LoVo (cell line): ENCODE results near the gene RNGTT.
"Not testable (repeated sequence)": the region's sequence is repeated elsewhere in the genome, so short reads cannot be mapped to it uniquely, and the experiment has no call there.

ENCODE experiments used
- DNase-seq: peaks from one replicate; pipeline ENCODE4 v3.0.0-alpha.2; 2016; ENCODE audit warnings: low spot score

Gene RNGTT

DNA sequence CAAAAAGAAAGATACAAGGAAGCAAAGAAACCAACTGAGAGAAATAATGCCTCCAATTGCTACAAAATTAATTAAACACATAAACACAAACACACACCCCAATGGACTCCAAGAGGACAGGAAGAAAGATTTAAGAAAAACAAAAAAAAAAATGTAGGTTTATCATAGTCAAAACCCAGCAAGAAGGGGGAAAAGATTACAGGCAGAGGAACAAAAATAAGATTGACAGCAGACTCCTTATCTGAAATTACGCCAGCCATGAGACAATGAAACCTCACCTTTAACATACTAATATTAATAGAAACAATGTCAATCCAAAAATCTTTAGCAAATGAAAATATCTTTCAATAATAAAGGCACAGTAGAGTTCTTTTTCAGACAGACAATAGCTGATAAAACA lies 155.8 kb downstream of the RNGTT start:
- no peak for DNase-seq

DNA sequence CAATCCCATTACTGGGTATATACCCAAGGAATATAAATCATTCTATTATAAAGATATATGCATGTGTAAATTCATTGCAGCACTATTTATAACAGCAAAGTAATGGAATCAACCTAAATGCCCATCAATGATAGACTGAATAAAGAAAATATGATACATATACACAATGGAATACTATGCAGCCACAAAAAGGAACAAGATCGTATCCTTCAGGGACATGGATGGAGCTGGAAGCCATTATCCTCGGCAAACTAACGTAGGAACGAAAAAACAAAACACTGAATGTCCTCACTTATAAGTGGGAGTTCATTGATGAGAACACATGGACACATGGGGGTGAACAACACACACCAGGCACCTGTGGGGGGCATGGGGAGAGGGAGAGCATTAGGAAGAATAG lies 156.7 kb downstream of the RNGTT start:
- no peak for DNase-seq

DNA sequence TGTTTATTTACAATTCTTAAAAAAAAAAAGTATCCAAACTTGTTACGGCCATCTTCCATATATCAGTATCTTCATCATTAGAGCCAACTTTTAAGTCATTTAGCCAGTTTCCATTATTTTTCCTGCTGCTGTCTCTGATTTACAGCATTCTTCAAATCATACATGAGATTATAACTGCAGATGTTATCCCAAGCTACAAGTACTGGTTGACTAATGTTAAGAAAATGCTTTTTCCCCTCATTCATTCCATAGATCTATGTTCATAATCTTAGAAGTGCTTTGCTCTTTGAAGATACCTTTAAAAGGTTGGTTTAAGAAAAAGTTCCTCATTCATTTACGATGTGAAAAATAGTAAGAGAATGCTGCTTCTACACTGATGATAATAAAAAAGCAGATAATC lies 158.7 kb downstream of the RNGTT start:
- DNase-seq = no peak

DNA sequence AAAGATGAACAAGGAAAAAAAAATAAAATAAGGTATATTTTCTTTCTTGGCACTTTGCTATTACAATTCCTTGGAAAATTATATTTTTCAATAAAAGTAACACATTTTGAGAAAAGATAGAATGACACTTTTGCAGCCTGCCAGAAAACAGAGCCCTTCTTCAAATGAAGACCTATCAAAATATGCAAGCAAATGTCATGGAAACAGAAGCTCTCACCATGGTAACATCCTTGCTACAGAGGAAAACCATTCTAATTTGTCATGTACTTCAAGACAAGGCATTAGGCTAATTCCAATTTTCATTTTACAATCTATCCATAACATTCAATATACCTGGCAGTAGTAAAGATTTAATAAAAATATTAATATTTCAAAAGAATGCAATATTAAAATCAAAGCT lies 177.9 kb downstream of the RNGTT start:
- DNase-seq = no peak

DNA sequence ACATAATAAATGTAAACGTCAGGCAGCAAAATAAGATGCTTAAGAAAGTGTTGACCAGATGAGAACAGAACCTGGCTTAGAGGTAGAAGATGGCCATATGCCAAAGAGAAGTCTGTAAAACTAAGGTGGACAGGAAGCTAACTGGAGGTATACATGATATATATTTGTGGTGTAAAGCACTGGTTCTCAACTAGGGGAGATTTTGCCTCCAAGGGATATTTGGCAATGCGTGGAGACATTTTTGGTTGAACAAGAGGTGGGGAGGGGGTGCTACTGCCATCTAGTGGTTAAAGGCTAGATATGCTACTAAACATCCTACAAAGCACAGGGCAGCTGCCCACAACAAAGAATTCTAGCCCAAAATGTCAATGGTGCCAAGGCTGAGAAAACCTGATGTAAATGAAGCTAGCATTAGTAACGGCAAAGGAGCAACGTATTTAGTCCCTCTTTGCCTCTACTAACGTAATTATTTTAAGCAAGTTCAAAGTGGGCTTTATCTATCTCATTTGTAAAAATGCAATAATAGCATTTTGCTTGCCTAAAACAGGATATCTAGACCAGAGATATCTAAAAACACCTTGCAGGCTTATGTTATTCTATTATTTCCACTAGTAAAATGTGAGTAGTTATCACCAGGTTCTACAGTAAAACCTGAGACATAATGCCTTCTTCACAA lies 182.6 kb downstream of the RNGTT start:
- DNase-seq = peak; percentile 58

DNA sequence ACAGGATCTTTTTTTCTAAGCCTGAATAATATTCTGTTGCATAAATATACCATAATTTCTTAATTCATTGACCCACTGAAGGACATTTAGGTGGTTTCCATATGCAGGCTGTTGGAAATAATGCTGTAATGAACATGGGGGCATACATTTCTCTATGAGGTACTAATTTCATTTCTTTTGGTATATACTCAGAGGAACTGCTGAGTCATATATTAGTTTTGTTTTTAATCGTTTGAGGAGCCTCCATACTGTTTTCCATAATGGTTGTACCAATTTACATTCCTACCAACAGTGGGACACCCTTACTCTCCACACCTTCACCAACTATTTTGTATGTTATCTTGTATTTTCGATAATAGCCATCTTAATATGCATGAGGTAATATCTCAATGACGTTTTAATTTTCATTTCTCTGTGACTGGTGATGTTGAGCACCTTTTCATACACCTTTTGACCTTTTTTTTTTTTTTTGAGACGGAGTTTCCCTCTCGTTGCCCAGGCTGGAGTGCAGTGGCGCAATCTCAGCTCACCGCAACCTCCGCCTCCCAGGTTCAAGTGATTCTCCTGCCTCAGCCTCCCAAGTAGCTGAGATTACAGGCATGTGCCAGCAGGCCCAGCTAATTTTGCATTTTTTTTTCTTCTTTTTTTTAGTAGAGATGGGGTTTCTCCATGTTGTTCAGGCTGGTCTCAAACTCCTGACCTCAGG lies 187.4 kb downstream of the RNGTT start:
- no peak for DNase-seq

DNA sequence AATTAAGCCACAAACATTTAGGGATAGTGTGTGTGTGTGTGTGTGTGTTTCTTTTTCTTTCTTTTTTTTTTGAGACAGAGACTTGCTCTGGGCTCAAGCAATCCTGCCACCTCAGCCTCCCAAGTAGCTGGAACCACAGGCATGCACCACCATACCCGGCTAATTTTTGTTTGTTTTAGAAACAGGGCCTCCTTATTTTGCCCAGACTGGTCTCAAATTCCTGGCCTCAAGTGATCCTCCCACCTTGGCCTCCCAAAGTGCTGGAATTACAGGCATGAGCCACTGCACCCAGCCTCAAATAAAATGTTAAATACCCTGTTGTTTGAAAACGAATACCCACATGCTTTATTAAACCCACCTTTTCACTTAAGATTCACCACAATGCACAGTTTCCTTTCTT lies 195.3 kb downstream of the RNGTT start:
- not testable (repeated sequence) for DNase-seq

DNA sequence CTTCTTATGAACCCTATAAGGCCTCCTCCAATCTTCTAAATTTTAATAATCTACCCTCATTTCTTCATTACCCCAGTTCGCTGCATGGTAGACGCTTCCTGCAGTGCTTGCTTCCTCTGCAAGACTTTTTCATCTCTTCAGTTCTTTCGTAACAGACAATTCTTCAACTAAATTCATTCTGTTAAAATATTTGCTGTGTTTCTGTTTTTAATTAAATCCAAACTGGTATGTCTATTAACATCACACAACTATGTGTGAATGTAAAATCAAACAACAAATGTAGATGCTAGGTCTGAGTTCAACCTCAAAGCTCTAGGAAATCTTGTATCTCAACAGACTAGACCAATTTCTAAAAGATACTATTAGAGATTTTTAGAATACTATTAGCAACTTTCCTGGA lies 199.3 kb downstream of the RNGTT start:
- DNase-seq = no peak

DNA sequence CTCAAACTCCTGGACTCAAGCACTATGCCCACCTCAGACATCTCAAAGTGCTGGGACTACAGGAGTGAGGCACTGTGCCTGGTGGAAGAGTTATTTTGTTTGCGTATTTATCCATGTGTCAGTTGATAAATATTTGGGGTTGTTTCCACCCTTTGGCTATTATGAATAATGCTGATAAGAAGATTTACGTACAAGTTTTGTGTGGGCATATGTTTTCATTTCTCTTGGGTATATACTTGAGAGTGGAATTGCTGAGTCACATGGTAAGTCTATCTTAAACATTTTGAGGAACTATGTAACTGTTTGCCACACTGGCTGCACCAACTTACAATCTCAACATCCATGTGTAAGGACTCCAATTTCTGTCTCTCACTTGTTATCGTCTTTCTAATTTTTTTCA lies 200.3 kb downstream of the RNGTT start:
- no peak for DNase-seq

DNA sequence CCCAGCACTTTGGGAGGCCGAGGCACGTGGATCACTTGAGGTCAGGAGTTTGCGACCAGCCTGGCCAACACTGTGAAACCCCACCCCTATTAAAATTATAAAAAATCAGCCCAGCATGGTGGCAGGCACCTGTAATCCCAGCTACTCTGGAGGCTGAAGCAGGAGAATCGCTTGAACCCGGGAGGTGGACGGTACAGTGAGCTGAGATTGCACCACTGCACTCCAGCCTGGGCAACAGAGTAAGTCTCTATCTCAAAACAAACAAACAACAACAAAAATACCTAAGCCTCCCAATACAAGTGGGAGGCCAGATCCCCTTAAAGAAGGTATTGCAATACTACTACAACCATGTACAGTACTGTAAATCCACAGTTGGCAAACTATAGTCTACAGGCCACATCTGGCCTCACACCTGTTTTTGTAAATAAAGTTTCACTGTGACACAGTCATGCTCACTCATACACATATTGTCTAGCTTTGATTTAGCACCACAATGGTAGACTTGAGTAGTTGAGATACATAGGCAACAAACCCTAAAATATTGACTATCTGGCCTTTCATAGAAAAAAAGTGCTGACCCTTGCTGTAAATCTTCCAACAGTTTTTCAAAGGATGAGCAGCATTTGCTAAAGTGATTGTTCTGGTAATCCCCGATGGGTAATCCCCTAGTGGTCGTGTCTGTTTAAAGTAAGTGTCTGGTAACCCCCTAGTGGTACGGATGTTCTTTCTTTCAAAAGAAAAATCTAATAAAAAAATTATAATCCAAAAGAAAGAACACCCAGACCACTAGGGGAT lies 202.0 kb downstream of the RNGTT start:
- DNase-seq = no peak

DNA sequence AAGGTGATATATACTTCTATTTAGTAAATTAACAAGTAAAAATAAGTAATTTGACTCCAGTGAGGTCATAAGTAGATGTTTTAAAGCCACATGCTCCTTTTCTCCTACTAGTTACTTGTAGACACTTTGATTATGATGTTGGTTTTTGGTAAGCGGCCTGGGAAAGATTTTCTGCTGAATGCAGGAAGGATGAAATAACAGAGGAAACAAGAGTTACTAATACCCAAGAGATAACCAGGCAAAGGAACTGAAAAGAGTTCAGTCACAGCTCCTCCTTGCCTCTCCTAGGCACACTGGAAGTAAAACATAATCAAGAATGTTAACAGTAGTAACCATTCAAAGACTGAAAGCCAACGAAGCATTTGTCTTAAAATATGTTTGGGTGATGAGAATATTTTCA lies 203.3 kb downstream of the RNGTT start:
- DNase-seq = no peak

DNA sequence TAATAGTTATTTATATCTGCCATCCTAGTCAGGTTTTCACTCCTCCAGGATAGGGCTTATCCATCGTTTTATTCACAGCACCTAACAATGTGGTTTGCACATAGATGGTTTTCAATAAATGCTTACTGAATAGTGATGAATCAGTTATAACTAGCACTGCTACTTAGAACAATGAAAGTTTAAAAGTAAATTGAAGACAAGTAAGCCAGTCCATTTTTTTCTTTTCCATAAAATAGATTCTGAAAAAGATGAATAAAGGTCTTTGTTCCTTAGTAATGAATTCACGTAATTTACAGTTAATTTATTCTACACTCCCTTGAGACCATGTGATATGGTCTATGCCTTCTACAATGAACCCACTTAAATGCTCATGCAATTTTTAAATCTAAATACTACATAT lies 212.5 kb downstream of the RNGTT start:
- DNase-seq = no peak

DNA sequence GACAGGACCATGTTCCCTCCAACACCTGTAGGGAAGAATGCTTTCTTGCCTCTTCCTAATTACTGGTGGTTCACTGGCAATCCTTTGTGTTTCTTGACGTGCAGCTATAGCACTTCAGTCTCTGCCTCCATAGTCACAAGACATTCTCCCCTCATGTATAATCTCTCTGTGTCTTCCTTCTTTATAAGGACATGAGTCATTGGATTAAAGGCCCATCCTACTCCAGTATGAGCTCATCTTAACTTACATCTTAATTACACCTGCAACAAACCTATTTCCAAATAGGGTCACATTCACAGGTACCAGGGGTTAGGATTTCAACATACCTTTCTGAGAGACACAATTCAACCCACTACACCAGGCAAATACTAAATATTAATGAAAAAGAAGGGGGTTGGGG lies 213.6 kb downstream of the RNGTT start:
- no peak for DNase-seq

DNA sequence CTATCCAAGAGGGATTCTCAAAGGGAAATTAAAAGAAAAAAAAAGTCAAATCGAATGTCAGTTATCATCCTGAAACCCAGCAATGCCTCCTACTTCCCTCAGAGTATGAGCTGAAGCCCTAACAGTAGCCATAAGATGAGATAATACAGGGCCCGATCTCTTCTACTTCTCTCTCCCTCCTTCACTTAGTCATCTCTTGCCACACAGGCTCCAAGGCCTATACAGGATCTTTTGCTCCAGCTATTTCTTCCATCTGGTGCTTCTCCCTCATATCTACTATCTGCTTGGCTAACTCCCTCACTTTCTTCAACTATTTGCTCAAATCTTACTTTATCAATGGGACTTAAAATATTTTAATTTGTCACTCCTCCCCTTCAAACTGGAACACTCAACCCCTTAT lies 215.3 kb downstream of the RNGTT start:
- no peak for DNase-seq

DNA sequence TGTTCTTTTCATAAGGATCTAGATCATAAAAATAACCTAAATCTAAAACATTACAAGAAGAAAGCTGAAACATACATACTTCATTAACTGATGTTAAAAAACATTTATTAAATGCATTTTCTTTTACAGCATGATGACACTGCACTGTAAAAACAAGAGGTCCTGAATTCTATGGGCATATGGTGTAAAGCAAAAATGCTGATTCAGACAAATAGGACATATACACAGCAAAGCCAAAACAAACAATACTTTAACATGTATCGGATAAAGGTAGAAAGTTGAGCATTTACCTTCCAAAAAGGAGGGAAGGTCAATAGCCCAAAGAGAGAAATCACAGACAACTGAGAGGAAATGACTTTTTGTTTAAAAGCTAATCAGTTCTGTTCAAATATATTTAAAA lies 221.5 kb downstream of the RNGTT start:
- no peak for DNase-seq

DNA sequence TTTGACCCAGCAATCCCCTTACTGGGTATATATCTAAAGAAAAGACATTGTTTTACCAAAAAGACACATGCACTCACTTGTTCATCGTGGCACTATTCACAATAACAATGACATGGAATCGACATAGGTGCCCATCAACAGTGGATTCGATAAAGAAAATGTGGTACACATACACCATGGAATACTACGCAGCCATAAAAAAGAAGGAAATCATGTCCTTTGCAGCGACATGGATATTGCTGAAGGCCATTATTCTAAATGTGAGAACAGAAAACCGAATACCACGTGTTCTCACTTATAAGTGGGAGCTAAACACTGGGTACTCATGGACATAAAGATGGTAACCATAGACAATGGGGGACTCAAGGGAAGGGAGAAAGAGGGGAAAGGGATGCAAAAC lies 222.3 kb downstream of the RNGTT start:
- no peak for DNase-seq

DNA sequence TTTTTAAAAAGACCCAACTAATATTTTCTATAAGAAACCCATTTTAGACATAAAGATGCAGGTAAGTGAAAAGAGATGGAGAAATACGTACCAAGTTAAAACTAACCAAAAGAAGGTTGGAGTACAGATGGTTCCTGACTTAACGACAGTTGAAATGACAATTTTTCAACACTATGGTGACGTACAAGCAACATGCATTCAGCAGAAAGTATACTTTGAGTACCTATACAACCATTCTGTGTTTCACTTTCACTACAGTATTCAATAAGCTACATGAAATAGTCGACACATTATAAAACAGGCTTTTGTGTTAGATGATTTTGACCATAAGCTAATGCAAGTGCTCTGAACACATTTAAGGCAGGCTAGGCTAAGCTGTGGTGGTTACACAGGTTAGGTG lies 228.9 kb downstream of the RNGTT start:
- no peak for DNase-seq

DNA sequence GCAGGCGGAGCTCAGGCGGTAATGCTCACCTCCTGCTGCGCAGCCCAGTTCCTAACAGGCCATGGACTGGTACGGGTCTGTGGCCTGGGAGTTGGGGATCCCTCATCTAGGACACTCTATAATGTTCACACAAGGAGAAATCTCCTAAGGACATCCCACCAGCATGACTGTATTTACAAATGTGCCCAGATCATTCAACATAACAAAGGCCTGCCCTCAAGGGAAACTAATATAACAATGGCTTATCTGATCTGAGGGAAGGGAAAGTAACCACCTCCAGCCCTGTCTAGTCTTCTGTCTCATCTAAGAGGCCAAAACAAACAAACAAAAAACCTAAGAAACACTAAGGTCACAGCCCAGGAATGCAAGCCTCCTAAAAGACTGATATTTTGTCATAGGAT lies 232.8 kb downstream of the RNGTT start:
- DNase-seq = no peak

DNA sequence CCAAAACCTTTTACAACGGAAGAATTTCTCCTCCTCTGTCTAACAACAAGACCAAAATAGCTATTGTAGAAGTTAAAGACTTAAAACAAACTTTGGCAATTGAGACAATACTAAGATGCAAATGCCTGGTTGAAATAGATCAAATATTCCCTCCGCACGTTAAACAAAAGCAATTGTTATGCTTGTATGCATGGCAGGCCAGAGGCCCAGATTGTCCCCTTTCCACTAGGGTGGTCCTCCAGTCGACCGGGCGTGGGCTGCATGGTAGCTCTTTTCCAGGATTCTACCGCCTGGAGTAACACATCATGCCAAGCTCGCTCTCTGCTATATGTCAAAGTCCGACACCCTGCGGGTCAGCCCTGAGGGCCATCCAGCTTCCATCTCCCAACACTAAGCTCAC lies 234.7 kb downstream of the RNGTT start:
- no peak for DNase-seq

DNA sequence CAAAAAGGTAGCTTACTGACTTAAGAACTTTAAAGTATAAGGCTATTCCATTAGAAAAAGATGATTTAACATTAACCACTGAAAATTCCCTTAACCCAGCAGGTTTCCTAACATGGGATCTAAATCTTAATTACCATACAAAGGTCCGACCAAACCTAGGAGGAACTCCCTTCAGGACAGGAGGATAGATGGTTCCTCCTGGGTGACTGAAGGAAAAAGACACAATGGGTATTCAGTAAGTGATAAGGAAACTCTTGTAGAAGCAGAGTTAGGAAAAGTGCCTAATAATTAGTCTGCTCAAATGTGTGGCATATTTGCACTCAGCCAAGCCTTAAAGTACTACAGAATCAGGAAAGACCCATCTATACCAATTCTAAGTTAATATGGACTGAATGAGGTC lies 237.0 kb downstream of the RNGTT start:
- DNase-seq = not testable (repeated sequence)

DNA sequence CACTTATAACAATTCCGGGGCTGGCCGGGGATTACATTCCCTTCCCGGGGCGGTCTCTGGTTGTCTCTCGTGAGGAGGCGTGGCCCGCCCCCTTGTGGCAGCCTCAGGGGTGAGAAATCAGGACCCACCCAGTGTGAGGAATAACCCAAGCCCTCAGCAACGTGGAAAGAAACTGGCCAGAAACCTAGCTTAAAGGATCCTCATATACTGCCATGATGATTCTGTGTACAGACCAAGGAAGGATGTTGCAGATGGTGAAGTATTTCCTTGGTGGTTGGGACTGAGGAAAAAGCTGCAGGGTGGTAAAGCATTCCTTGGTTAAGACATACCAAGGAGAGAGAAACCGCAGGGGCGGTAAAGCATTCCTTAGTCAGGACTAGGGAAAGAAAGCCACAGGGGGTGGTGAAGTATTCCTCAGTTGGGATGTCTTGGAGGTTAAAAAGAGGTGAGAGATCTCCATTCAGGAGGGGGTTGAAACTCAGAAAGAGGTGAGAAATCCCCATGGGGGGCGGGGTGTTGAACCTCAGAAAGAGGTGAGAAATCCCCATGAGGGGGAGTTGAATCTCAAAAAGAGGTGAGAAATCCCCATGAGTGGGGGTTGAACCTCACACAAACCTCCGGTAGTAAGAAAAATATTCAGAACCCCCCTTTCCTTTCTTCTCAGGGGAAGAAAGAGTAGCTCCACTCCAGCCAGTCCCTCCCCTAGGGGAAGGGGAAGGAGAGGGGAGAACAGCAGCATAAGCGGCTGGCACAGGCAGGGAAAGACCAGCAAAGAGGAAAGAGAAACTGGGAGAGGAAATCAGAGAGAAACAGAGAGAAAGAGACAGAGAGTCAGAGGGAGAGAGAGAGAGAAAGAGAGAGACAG lies 238.1 kb downstream of the RNGTT start:
- no peak for DNase-seq

DNA sequence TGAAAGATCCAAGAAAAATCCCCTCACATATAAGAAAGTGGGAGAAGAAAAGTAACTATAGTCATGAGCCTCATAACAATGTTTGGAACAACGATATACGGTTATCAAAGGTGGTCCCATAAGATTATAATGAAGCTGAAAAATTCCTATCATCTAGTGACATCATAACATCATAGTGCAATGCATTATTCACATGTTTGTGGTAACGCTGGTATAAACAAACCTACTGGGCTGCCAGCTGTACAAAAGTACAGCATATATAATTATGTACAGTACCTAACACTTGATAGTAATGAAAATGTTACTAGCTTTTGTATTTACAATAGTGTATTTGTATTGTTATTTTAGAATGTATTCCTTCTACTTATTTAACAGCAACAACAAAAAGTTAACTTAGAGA lies 240.7 kb downstream of the RNGTT start:
- DNase-seq = no peak
